GM12878 (cell line): ENCODE measurements around the gene PTTG1.
A peak's percentile ranks its signal among the peaks of the same experiment; 100 is the strongest.

Source experiments
- BRCA1 ChIP-seq: IDR thresholded peaks from 2 replicates; pipeline ENCODE4 v1.6.1; 2011; ENCODE audit warnings: low read depth, low read length, improper control_type of control experiment
- EP300 ChIP-seq, 2 experiments: fragments of 150-350 bp in 1 of 2; IDR thresholded peaks; 2 replicates each; pipeline ENCODE4 v1.6.1; 2011 to 2012; ENCODE audit warnings: low read depth in 2 of 2, low read length in 2 of 2, borderline replicate concordance in 1 of 2, improper control_type of control experiment in 1 of 2, inconsistent platforms in 1 of 2; ENCODE audit not compliant: control insufficient read depth in 1 of 2
- EZH2 ChIP-seq: IDR thresholded peaks from 2 replicates; pipeline ENCODE4 v1.6.1; 2012; ENCODE audit warnings: low read depth, mild to moderate bottlenecking, control low read depth, inconsistent platforms, low read length, borderline replicate concordance; ENCODE audit not compliant: control insufficient read depth
- FOXM1 ChIP-seq: IDR thresholded peaks from 2 replicates; pipeline ENCODE4 v1.6.1; 2012; ENCODE audit warnings: low read depth, mild to moderate bottlenecking, inconsistent platforms, low read length, moderate library complexity
- GABPA ChIP-seq: IDR thresholded peaks from 2 replicates; pipeline ENCODE4 v1.6.1; 2014; ENCODE audit warnings: antibody characterized with exemption, low read depth, mild to moderate bottlenecking, inconsistent platforms
- MXI1 ChIP-seq: fragments of 150-350 bp; IDR thresholded peaks from 2 replicates; pipeline ENCODE4 v1.6.1; 2011; ENCODE audit warnings: low read depth, mild to moderate bottlenecking, inconsistent platforms, low read length, improper control_type of control experiment
- NRF1 ChIP-seq: conservative IDR thresholded peaks from 2 replicates; pipeline ENCODE4 v1.6.1; 2011; ENCODE audit warnings: mild to moderate bottlenecking, low read depth, low read length, improper control_type of control experiment
- TAF1 ChIP-seq: IDR thresholded peaks from 2 replicates; pipeline ENCODE4 v1.6.1; 2011; ENCODE audit warnings: mild to moderate bottlenecking, low read depth, low read length, borderline replicate concordance
- TF ChIP-seq, protein P1 (sequence below), 3 experiments: IDR thresholded peaks in 2 of 3; conservative IDR thresholded peaks in 1 of 3; 2 replicates each; pipeline ENCODE4 v1.5.1; 2011; ENCODE audit warnings: low read depth in 3 of 3, low read length in 3 of 3, mild to moderate bottlenecking in 3 of 3, control low read depth in 2 of 3, moderate library complexity in 2 of 3, inconsistent platforms in 1 of 3, mixed read lengths in 1 of 3; ENCODE audit not compliant: control insufficient read depth in 2 of 3, insufficient read depth in 1 of 3; ENCODE audit errors: extremely low read depth in 1 of 3
- TF ChIP-seq, protein P2 (sequence below): fragments of 450-650 bp; IDR thresholded peaks from 2 replicates; pipeline ENCODE4 v1.6.1; 2017; ENCODE audit warnings: mild to moderate bottlenecking, moderate library complexity
- TF ChIP-seq, protein P3 (sequence below): fragments of 450-650 bp; IDR thresholded peaks from 2 replicates; pipeline ENCODE4 v1.6.1; 2017; ENCODE audit warnings: low read depth, mild to moderate bottlenecking, moderate library complexity
- TF ChIP-seq, protein P4 (sequence below): IDR thresholded peaks from 2 replicates; pipeline ENCODE4 v1.6.1; 2012; ENCODE audit warnings: low read depth, low read length, improper control_type of control experiment

DNA sequence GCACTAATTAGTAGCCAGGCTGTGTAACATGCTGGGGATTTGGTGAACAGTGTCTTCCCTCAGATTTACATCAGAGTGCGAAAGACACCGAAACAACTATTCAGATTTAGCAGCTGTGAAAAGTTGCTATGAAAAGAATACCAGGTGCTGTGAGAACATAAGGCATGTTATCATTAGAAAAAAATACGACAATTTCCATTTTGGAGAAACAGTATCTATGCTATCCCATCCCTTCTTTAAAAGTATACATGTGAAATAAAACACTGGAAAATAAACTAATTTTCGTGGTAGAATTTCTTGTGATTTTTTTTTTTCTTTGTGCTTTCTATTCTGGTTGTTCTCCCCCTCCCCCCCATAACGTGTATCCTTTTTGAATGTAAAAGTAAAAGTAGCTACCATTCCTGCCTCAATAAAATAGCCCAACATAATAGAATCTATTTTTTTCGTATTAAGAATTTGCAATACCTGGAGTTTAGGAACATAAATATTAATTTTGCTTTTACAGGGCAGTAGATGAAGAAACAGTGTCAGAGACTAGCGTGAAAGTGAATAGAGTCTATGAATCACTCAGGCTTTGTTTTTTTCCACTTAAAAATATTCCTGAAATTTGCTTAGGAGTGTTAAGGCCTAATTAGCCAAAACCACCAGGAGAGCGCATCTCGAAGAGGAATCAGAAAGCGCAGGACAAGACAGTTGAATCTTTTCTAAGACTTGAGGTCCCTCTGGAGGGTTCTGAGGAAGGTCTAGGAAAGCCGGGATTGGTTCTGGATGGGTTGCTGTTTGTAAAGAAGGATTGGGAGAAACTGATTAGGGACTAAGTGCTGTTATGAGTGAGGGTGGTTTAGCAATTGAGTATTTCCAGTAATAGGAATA, 2.0 kb upstream of the PTTG1 start:
- TF ChIP-seq GABPA (no peak), BRCA1 (no peak), TAF1 (no peak), EP300 (IDR thresholded peaks at IDR 0.05; ENCODE audit: borderline replicate concordance in 1 of 2, control insufficient read depth in 1 of 2, low read depth in 2 of 2, low read length in 2 of 2) (peak in 1 of 2 experiments; percentile 39; a peak in 1 of 4 replicates), EZH2 (no peak), MXI1 (peak; percentile 70; the same call in 1 of the 2 replicates), NRF1 (no peak), FOXM1 (no peak)
- TF ChIP-seq, protein P1, sequence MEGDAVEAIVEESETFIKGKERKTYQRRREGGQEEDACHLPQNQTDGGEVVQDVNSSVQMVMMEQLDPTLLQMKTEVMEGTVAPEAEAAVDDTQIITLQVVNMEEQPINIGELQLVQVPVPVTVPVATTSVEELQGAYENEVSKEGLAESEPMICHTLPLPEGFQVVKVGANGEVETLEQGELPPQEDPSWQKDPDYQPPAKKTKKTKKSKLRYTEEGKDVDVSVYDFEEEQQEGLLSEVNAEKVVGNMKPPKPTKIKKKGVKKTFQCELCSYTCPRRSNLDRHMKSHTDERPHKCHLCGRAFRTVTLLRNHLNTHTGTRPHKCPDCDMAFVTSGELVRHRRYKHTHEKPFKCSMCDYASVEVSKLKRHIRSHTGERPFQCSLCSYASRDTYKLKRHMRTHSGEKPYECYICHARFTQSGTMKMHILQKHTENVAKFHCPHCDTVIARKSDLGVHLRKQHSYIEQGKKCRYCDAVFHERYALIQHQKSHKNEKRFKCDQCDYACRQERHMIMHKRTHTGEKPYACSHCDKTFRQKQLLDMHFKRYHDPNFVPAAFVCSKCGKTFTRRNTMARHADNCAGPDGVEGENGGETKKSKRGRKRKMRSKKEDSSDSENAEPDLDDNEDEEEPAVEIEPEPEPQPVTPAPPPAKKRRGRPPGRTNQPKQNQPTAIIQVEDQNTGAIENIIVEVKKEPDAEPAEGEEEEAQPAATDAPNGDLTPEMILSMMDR (IDR thresholded peaks at IDR 0.05 in 2 of 3, conservative IDR thresholded peaks at IDR 0.05 in 1 of 3; ENCODE audit: control insufficient read depth in 2 of 3, extremely low read depth in 1 of 3, insufficient read depth in 1 of 3, low read depth in 3 of 3, low read length in 3 of 3): no peak
- TF ChIP-seq, protein P2, sequence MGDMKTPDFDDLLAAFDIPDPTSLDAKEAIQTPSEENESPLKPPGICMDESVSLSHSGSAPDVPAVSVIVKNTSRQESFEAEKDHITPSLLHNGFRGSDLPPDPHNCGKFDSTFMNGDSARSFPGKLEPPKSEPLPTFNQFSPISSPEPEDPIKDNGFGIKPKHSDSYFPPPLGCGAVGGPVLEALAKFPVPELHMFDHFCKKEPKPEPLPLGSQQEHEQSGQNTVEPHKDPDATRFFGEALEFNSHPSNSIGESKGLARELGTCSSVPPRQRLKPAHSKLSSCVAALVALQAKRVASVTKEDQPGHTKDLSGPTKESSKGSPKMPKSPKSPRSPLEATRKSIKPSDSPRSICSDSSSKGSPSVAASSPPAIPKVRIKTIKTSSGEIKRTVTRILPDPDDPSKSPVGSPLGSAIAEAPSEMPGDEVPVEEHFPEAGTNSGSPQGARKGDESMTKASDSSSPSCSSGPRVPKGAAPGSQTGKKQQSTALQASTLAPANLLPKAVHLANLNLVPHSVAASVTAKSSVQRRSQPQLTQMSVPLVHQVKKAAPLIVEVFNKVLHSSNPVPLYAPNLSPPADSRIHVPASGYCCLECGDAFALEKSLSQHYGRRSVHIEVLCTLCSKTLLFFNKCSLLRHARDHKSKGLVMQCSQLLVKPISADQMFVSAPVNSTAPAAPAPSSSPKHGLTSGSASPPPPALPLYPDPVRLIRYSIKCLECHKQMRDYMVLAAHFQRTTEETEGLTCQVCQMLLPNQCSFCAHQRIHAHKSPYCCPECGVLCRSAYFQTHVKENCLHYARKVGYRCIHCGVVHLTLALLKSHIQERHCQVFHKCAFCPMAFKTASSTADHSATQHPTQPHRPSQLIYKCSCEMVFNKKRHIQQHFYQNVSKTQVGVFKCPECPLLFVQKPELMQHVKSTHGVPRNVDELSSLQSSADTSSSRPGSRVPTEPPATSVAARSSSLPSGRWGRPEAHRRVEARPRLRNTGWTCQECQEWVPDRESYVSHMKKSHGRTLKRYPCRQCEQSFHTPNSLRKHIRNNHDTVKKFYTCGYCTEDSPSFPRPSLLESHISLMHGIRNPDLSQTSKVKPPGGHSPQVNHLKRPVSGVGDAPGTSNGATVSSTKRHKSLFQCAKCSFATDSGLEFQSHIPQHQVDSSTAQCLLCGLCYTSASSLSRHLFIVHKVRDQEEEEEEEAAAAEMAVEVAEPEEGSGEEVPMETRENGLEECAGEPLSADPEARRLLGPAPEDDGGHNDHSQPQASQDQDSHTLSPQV: no peak
- TF ChIP-seq, protein P3, sequence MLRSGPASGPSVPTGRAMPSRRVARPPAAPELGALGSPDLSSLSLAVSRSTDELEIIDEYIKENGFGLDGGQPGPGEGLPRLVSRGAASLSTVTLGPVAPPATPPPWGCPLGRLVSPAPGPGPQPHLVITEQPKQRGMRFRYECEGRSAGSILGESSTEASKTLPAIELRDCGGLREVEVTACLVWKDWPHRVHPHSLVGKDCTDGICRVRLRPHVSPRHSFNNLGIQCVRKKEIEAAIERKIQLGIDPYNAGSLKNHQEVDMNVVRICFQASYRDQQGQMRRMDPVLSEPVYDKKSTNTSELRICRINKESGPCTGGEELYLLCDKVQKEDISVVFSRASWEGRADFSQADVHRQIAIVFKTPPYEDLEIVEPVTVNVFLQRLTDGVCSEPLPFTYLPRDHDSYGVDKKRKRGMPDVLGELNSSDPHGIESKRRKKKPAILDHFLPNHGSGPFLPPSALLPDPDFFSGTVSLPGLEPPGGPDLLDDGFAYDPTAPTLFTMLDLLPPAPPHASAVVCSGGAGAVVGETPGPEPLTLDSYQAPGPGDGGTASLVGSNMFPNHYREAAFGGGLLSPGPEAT: peak; percentile 12
- TF ChIP-seq, protein P4, sequence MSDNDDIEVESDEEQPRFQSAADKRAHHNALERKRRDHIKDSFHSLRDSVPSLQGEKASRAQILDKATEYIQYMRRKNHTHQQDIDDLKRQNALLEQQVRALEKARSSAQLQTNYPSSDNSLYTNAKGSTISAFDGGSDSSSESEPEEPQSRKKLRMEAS: no peak
